Measurements from ENCODE around the gene TAF11.

DNA sequence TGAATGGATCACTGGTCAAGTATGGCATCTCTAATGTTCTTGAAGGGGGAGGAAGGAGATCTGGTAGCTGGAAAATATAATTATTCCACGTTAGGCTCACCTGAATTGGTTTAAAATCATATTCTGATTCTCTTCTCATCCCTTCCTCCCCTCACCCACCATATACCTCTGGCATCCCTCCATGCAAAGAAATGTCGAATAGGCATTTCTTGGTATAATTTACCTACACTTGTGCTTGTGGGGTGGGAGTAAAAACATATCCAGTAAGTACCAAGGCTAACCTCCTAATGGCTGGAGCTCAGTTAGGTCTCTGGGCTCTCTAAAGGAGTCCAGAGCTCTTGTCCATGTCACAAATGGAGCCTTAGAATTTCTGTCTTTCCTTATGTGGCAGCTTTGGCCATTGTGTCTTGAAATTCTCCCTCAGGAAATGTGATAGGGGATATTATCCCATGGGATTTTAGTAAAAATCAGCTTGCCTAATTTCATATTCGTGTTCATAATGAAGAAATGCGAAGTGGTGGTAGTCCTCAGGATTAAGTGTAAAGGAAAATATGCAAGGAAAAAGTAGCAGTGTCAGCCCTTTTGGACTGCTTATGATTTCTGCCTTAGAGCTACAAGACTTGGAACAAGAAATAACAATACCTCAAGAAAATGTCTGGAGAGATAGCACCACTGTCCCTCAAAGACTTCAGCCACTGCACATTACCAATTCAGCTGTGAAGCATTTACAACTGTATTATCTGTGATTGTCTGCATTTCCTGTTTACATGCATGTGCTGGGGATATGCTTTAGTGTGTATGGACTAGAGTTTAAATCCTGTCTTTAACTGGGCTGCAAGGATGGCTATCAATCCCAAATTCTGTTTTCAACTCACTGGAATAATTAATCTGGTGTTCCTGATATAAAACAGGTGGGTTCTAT, 12.3 kb downstream of the TAF11 start:
- TF ChIP-seq, protein P1, sequence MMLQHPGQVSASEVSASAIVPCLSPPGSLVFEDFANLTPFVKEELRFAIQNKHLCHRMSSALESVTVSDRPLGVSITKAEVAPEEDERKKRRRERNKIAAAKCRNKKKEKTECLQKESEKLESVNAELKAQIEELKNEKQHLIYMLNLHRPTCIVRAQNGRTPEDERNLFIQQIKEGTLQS (CRISPR knock-in tag; conservative IDR thresholded peaks at IDR 0.05), result no peak
- TF ChIP-seq RORB (CRISPR knock-in tag; IDR thresholded peaks at IDR 0.05), result no peak
- TF ChIP-seq FOXK1 (CRISPR knock-in tag; IDR thresholded peaks at IDR 0.05), result no peak
- TF ChIP-seq SP1 (CRISPR knock-in tag; conservative IDR thresholded peaks at IDR 0.05), result no peak
- TF ChIP-seq, protein P2, sequence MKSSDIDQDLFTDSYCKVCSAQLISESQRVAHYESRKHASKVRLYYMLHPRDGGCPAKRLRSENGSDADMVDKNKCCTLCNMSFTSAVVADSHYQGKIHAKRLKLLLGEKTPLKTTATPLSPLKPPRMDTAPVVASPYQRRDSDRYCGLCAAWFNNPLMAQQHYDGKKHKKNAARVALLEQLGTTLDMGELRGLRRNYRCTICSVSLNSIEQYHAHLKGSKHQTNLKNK (CRISPR knock-in tag; IDR thresholded peaks at IDR 0.05), result no peak
- TF ChIP-seq PRRX2 (CRISPR knock-in tag; IDR thresholded peaks at IDR 0.05), result no peak
- TF ChIP-seq, protein P3, sequence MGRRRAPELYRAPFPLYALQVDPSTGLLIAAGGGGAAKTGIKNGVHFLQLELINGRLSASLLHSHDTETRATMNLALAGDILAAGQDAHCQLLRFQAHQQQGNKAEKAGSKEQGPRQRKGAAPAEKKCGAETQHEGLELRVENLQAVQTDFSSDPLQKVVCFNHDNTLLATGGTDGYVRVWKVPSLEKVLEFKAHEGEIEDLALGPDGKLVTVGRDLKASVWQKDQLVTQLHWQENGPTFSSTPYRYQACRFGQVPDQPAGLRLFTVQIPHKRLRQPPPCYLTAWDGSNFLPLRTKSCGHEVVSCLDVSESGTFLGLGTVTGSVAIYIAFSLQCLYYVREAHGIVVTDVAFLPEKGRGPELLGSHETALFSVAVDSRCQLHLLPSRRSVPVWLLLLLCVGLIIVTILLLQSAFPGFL (CRISPR knock-in tag; IDR thresholded peaks at IDR 0.05; ENCODE audit: borderline replicate concordance), result no peak
- TF ChIP-seq, protein P4, sequence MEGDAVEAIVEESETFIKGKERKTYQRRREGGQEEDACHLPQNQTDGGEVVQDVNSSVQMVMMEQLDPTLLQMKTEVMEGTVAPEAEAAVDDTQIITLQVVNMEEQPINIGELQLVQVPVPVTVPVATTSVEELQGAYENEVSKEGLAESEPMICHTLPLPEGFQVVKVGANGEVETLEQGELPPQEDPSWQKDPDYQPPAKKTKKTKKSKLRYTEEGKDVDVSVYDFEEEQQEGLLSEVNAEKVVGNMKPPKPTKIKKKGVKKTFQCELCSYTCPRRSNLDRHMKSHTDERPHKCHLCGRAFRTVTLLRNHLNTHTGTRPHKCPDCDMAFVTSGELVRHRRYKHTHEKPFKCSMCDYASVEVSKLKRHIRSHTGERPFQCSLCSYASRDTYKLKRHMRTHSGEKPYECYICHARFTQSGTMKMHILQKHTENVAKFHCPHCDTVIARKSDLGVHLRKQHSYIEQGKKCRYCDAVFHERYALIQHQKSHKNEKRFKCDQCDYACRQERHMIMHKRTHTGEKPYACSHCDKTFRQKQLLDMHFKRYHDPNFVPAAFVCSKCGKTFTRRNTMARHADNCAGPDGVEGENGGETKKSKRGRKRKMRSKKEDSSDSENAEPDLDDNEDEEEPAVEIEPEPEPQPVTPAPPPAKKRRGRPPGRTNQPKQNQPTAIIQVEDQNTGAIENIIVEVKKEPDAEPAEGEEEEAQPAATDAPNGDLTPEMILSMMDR (IDR thresholded peaks at IDR 0.05), result no peak
- no peak for TF ChIP-seq SMAD4 (CRISPR knock-in tag; IDR thresholded peaks at IDR 0.05)
- TF ChIP-seq GABPB1 (CRISPR knock-in tag; IDR thresholded peaks at IDR 0.05), result no peak
- TF ChIP-seq FOXJ3 (CRISPR knock-in tag; IDR thresholded peaks at IDR 0.05; ENCODE audit: borderline replicate concordance), result no peak
- TF ChIP-seq, protein P5, sequence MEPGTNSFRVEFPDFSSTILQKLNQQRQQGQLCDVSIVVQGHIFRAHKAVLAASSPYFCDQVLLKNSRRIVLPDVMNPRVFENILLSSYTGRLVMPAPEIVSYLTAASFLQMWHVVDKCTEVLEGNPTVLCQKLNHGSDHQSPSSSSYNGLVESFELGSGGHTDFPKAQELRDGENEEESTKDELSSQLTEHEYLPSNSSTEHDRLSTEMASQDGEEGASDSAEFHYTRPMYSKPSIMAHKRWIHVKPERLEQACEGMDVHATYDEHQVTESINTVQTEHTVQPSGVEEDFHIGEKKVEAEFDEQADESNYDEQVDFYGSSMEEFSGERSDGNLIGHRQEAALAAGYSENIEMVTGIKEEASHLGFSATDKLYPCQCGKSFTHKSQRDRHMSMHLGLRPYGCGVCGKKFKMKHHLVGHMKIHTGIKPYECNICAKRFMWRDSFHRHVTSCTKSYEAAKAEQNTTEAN (CRISPR knock-in tag; IDR thresholded peaks at IDR 0.05), result no peak
- no peak for TF ChIP-seq CBFB (CRISPR knock-in tag; IDR thresholded peaks at IDR 0.05; ENCODE audit: low read depth)
- TF ChIP-seq NR3C1 (CRISPR knock-in tag; conservative IDR thresholded peaks at IDR 0.05; ENCODE audit: low read depth), result no peak
